Measurements from ENCODE around the gene ELP4. TPM values are rescaled to one million over a fixed set of nuclear protein-coding genes. Genes with fewer than 3 reads are reported as not detected.

Gene ELP4
- total RNA-seq, 1 donor from 2014 or later: 16.6 TPM

DNA sequence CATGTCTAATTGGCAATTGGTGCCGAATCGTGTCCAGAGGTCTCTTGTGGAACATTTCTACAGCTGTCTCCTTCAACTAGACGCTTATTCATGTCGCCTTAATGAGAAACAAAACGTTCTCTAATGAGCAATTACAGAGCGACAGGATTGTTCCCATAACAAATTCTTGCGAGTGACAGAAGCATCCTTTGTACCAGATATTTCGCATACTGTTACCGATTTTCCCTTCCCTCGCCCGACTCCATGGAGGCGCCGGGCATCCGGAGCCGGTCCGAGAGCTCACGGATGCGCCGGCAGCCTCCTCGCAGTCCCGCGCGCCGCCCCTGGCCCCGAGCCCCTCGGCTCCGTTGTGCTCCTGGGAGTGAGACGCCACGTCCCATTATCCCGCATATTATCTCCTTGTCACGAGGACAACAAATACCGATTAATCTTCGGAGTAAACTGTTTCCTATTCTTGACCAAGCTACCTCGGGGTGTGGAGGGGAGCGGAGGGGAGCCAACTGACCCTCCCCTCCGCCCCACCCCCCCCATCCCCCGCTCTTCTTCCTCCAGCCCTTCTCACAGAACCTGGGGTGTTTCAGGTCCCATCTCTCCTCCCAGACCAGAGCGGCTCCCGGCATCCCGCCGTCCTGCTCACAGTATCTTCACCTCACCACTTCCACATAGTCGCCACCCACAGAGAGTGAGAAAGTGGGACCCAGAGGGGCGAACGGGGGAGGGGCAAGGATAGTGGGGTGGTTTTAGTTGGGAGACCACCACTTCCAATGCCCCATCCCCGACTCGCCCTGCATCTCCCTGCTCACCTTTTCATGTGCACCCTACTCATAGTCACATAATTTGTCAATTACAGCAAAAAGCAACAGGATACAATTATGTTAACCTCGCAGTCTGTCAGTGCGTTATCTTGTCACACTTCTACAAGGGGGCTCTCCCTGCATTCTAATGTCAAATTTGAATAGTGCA, 290.1 kb downstream of the ELP4 start:
- Histone ChIP-seq H3K36me3 (no peaks in the 10 kb centered on the region), H3K27ac (no peak overlapping the region), H3K4me3 (no peak overlapping the region), H3K27me3 (peaks cover 99% of the 10 kb centered on the region), H3K4me1 (peaks cover 13% of the 10 kb centered on the region), H3K9me3 (no peaks in the 10 kb centered on the region)
- DNase-seq (no peak), ATAC-seq (no peak)
- no peak for TF ChIP-seq CTCF (IDR thresholded peaks at IDR 0.05)
- intact Hi-C loops (cut with DNase I): no loop called here

DNA sequence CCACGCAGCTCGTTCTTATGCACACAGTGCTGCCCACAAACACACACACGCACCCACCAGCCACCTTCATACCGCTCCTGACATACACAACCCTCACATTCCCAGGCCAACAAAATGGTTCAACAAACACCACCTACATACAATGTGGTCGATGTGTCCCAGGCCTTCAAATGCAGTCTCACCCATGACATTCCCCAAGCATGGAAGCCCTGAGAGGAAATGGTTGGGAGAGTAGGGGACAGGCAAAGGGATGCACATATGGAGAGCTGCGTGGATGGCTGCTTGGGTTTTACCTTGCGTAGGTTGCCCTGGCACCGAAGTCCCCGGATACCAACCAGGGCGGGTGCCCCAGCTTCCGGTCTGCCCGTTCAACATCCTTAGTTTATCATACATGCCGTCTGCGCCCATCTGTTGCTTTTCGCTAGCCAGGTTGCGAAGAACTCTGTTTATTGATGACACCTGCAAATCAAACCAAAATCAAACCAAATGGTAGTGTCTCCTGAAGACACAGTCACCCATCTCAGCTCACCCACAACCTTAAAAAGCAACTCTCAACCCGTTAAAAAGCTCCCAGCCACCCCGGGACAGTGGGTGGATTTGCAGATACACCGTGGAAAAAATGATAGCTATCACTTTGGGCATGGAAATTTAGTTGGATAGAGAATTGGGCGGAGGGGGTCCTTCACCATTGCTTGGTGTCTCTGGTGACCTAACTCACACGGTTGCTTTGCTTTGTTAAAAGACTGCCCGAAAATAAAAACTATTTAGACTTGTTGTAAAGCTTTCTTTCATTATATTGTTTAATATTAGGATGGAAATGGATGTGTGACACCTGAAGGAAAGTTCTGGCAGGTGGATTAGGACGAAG, 291.1 kb downstream of the ELP4 start:
- Histone ChIP-seq H3K9me3 (no peaks in the 10 kb centered on the region), H3K27me3 (peaks cover 100% of the 10 kb centered on the region), H3K27ac (no peak overlapping the region), H3K4me1 (peaks cover 14% of the 10 kb centered on the region), H3K36me3 (no peaks in the 10 kb centered on the region), H3K4me3 (no peak overlapping the region)
- intact Hi-C loops (cut with DNase I): no loop called here
- ATAC-seq (no peak), DNase-seq (no peak)
- TF ChIP-seq CTCF (IDR thresholded peaks at IDR 0.05): no peak

DNA sequence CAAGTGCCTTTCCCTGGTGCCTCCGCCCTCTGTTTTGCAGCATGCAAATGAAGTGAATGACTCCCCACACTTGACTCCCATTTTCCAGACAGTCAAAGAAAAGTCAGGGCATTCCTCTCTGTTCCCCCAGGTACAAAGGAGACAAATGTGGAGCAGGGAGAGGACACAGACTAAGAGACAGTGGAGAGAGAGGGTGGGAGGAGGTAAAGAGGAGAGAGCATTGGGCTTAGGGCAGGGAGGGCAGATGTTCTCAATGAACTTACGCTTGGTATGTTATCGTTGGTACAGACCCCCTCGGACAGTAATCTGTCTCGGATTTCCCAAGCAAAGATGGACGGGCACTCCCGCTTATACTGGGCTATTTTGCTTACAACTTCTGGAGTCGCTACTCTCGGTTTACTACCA, 291.7 kb downstream of the ELP4 start:
- TF ChIP-seq CTCF (IDR thresholded peaks at IDR 0.05): no peak
- H3K4me1 ChIP-seq: peaks cover 14% of the 10 kb centered on the region
- H3K27me3 ChIP-seq: peaks cover 100% of the 10 kb centered on the region
- H3K4me3 ChIP-seq: no peak overlapping the region
- no peak overlapping the region for H3K27ac ChIP-seq
- intact Hi-C loops (cut with DNase I): no loop called here
- no peak for ATAC-seq
- H3K36me3 ChIP-seq: no peaks in the 10 kb centered on the region
- DNase-seq: no peak
- no peaks in the 10 kb centered on the region for H3K9me3 ChIP-seq

DNA sequence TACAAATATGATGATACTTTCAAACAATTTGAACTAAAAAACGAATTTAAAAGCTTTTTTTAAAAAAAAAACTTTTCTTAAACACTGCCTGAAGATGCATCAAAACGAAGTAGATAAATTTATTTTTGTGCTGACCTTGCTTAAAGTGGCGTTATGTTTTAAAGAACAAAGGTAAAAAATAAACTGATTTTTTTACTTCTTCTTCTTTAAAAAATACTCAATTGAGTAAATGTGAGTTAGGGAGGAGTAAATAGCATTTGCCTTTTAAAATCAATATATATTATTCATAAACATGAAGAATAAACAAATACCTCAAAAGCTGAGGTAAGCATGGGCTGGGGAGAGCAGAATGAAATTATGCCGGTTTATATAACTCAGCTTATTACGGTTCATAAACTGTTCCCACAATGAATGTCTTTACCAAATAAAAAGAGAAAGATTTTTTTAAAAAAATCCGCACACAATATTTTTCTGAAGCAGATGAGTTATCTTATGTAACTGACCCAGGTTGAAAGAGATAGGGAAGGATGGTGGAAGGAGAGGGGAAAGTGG, 292.5 kb downstream of the ELP4 start:
- TF ChIP-seq CTCF (IDR thresholded peaks at IDR 0.05): no peak
- Histone ChIP-seq H3K27ac (no peak overlapping the region), H3K9me3 (no peaks in the 10 kb centered on the region), H3K27me3 (peaks cover 100% of the 10 kb centered on the region), H3K4me1 (peaks cover 14% of the 10 kb centered on the region), H3K4me3 (no peak overlapping the region), H3K36me3 (no peaks in the 10 kb centered on the region)
- DNase-seq (no peak), ATAC-seq (no peak)
- intact Hi-C loops (cut with DNase I): no loop called here

DNA sequence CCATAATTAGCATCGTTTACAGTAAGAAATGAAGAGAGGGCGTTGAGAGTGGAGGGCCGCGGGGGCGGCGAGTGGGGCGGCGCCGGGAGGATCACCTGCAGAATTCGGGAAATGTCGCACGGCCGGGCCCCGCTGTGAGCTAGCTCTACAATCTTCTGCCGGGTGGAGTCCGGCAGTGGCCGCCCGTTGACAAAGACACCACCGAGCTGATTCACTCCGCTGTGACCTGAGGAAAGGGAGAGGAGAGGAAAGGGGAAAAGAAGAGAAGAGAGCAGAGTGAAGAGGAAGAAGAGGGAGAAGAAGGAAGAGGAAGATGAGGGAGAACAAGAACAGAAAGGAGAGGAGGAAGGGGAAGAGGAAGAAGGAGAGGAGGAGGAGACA, 293.0 kb downstream of the ELP4 start:
- TF ChIP-seq CTCF (IDR thresholded peaks at IDR 0.05): no peak
- DNase-seq: no peak
- H3K4me3 ChIP-seq: no peak overlapping the region
- H3K9me3 ChIP-seq: no peaks in the 10 kb centered on the region
- intact Hi-C loops (cut with DNase I): no loop called here
- peaks cover 100% of the 10 kb centered on the region for H3K27me3 ChIP-seq
- H3K36me3 ChIP-seq: no peaks in the 10 kb centered on the region
- peaks cover 14% of the 10 kb centered on the region for H3K4me1 ChIP-seq
- no peak overlapping the region for H3K27ac ChIP-seq
- ATAC-seq: no peak
